Cardiac septum (tissue), 1 donor: ENCODE results near the gene PSMD14. TPM values are rescaled to one million over a fixed set of nuclear protein-coding genes. Genes with fewer than 3 reads are reported as not detected.

ENCODE experiments used
- DNase-seq: peaks from one replicate; pipeline ENCODE4 v3.0.0-alpha.2; 2020; ENCODE audit warnings: low spot score
- intact Hi-C: fragments of 100-400 bp; cut with DNase I; formaldehyde crosslinking; loops from one replicate; pipeline ENCODE4 v1.14.0; 2022
- total RNA-seq: library from RNA; stranded (reverse); fragmentation: NEBNext Ultra II Directional; extraction: Animal tissue kit (Norgen Biotek cat#: 25700); gene quantifications from one replicate; pipeline ENCODE4 v1.2.1, GENCODE V29; 2021
- donor health status: DM: no; HTN: no; CAD: no.

The PSMD14 gene
- total RNA-seq, 1 donor from 2014 or later: 46.0 TPM

- DNase-seq: no peak
- intact Hi-C loops: no loop called here
Observed at GRCh38 chr2:161371869-161372268, 63.6 kb downstream of the PSMD14 start.

- DNase-seq: no peak
- intact Hi-C loops: no loop called here
Observed at GRCh38 chr2:161373942-161374341, 65.7 kb downstream of the PSMD14 start.

- intact Hi-C loops: no loop called here
- DNase-seq: no peak
Observed at GRCh38 chr2:161374446-161374845, 66.2 kb downstream of the PSMD14 start.

- no peak for DNase-seq
Observed at GRCh38 chr2:161379740-161380139, 71.5 kb downstream of the PSMD14 start.

GRCh38 chr2:161381546-161381945 lies 73.3 kb downstream of the PSMD14 start:
- no peak for DNase-seq
- intact Hi-C loops: no loop called here

More at GRCh38 chr2:161379740-161380139, 71.5 kb downstream of the PSMD14 start:
- intact Hi-C loops: no loop called here

- intact Hi-C loops: no loop called here
- no peak for DNase-seq
Observed at GRCh38 chr2:161382747-161383146, 74.5 kb downstream of the PSMD14 start.

- no peak for DNase-seq
- intact Hi-C loops: no loop called here
Observed at GRCh38 chr2:161384864-161385263, 76.6 kb downstream of the PSMD14 start.

GRCh38 chr2:161386228-161386824 lies 78.1 kb downstream of the PSMD14 start:
- intact Hi-C loops: no loop called here
- no peak for DNase-seq

GRCh38 chr2:161388146-161388779 lies 80.0 kb downstream of the PSMD14 start:
- intact Hi-C loops: no loop called here

GRCh38 chr2:161391737-161392506 lies 83.7 kb downstream of the PSMD14 start:
- DNase-seq: no peak
- intact Hi-C loops: no loop called here

More at GRCh38 chr2:161388146-161388779, 80.0 kb downstream of the PSMD14 start:
- DNase-seq: no peak

GRCh38 chr2:161400076-161400475 lies 91.9 kb downstream of the PSMD14 start:
- DNase-seq: no peak
- intact Hi-C loops: no loop called here

GRCh38 chr2:161402297-161402696 lies 94.1 kb downstream of the PSMD14 start:
- intact Hi-C loops: no loop called here
- DNase-seq: no peak

GRCh38 chr2:161406316-161406715 lies 98.1 kb downstream of the PSMD14 start:
- DNase-seq: no peak
- intact Hi-C loops: no loop called here

- intact Hi-C loops: no loop called here
- DNase-seq: no peak
Observed at GRCh38 chr2:161407597-161407996, 99.4 kb downstream of the PSMD14 start.

- intact Hi-C loops: no loop called here
Observed at GRCh38 chr2:161409308-161409907, 101.2 kb downstream of the PSMD14 start.

GRCh38 chr2:161412346-161412745 lies 104.1 kb downstream of the PSMD14 start:
- no peak for DNase-seq
- intact Hi-C loops: no loop called here

More at GRCh38 chr2:161409308-161409907, 101.2 kb downstream of the PSMD14 start:
- no peak for DNase-seq

- intact Hi-C loops: no loop called here
- DNase-seq: no peak
Observed at GRCh38 chr2:161414042-161415033, 106.1 kb downstream of the PSMD14 start.

GRCh38 chr2:161415034-161415986 lies 107.1 kb downstream of the PSMD14 start:
- intact Hi-C loops: no loop called here
- DNase-seq: no peak
